H1 (cell line): Measurements from ENCODE around the gene ASTN2. TPM values are rescaled to one million over a fixed set of nuclear protein-coding genes. Genes with fewer than 3 reads are reported as not detected.

Experiments used
- CTCF ChIA-PET: fragments of 300-600 bp; sonication (Branson Sonifier 250); formaldehyde crosslinking; loops from one replicate; lab custom pipeline; 2021; ENCODE audit not compliant: partially characterized antibody; lab: Charles Lee
- POLR2A ChIA-PET: fragments of 300-600 bp; sonication (Branson Sonifier 250); formaldehyde crosslinking; loops from one replicate; lab custom pipeline; 2021; ENCODE audit warnings: inconsistent platforms; ENCODE audit not compliant: partially characterized antibody; lab: Charles Lee
- DNase-seq, 2 experiments: peaks; one replicate each; pipeline versions ENCODE4 v3.0.0 to v3.0.0-alpha.2; 2010 to 2022; ENCODE audit warnings: low spot score in 2 of 2, low read depth in 1 of 2, mixed read lengths in 1 of 2
- FAIRE-seq: peaks from 2 replicates; lab custom pipeline; 2011; peaks lifted over from hg19 to GRCh38; lab: Jason Lieb, UNC
- H2AFZ ChIP-seq: 2 replicates; pipeline ENCODE4 v1.8.1; 2012; ENCODE audit warnings: low read length, inconsistent platforms
- H2AK5ac ChIP-seq: 2 replicates; pipeline ENCODE4 v1.6.1; 2013; ENCODE audit warnings: low read depth, low read length
- H2BK120ac ChIP-seq: replicated peaks from 2 replicates; pipeline ENCODE3; 2013; ENCODE audit warnings: low read depth, low read length, inconsistent platforms
- H2BK12ac ChIP-seq: 2 replicates; pipeline ENCODE4 v1.6.1; 2013; ENCODE audit warnings: low read depth, low read length
- H2BK15ac ChIP-seq: 2 replicates; pipeline ENCODE4 v1.6.1; 2013; ENCODE audit warnings: low read length
- H2BK20ac ChIP-seq: 2 replicates; pipeline ENCODE4 v1.6.1; 2013; ENCODE audit warnings: low read length
- H2BK5ac ChIP-seq: 2 replicates; pipeline ENCODE4 v1.6.1; 2013; ENCODE audit warnings: low read depth, low read length
- H3K14ac ChIP-seq: 2 replicates; pipeline ENCODE4 v1.6.1; 2013; ENCODE audit warnings: inconsistent platforms; ENCODE audit not compliant: insufficient read length
- H3K18ac ChIP-seq: 2 replicates; pipeline ENCODE4 v1.6.1; 2013; ENCODE audit warnings: low read length; ENCODE audit errors: extremely low read depth
- H3K23ac ChIP-seq: 2 replicates; pipeline ENCODE4 v1.6.1; 2013; ENCODE audit warnings: inconsistent platforms; ENCODE audit not compliant: insufficient read length
- H3K23me2 ChIP-seq: 2 replicates; pipeline ENCODE4 v1.6.1; 2013; ENCODE audit warnings: low read depth, low read length
- H3K27ac ChIP-seq: 2 replicates; pipeline ENCODE4 v1.6.1; 2011; ENCODE audit warnings: low read depth, low read length, inconsistent platforms
- H3K27me3 ChIP-seq, 4 experiments: replicated peaks in 1 of 4; 1 replicate in 1 of 4; 2 replicates in 3 of 4; pipeline versions ENCODE4 v1.6.1 to v1.8.1; 2011 to 2013; ENCODE audit warnings: low read length in 3 of 4, mild to moderate bottlenecking in 3 of 4, inconsistent platforms in 2 of 4, mixed read lengths in 2 of 4, moderate library complexity in 1 of 4; ENCODE audit not compliant: control insufficient read depth in 3 of 4, insufficient read depth in 3 of 4; ENCODE audit errors: extremely low read depth in 1 of 4
- H3K36me3 ChIP-seq, 4 experiments: 2 replicates each; pipeline versions ENCODE4 v1.6.1 to v1.8.1; 2011 to 2013; ENCODE audit warnings: mild to moderate bottlenecking in 4 of 4, low read length in 3 of 4, moderate library complexity in 2 of 4, control low read depth in 1 of 4, inconsistent platforms in 1 of 4; ENCODE audit not compliant: insufficient read depth in 4 of 4, control insufficient read depth in 2 of 4
- H3K4ac ChIP-seq: replicated peaks from 2 replicates; pipeline ENCODE3; 2013; ENCODE audit warnings: low read length, low read depth, mixed read lengths, inconsistent platforms; ENCODE audit not compliant: insufficient read length
- H3K4me1 ChIP-seq, 4 experiments: replicated peaks in 1 of 4; 1 replicate in 1 of 4; 2 replicates in 3 of 4; pipeline versions ENCODE4 v1.6.1 to v1.8.1; 2011 to 2013; ENCODE audit warnings: low read length in 3 of 4, inconsistent platforms in 2 of 4, mixed read lengths in 1 of 4; ENCODE audit not compliant: insufficient read depth in 4 of 4, control insufficient read depth in 3 of 4
- H3K4me2 ChIP-seq, 2 experiments: 2 replicates each; pipeline versions ENCODE4 v1.6.1 to v1.8.1; 2011 to 2013; ENCODE audit warnings: low read depth in 2 of 2, low read length in 2 of 2, control low read depth in 1 of 2, inconsistent platforms in 1 of 2, mild to moderate bottlenecking in 1 of 2; ENCODE audit not compliant: insufficient read depth in 1 of 2
- H3K4me3 ChIP-seq, 4 experiments: fragments of 200-600, 300-600 bp in 1 of 4; sonication (generic), shearing (Covaris generic), sonication (Bioruptor Twin) in 1 of 4; 2 replicates each; pipeline versions ENCODE4 v1.5.1 to v1.8.1; 2011 to 2016; ENCODE audit warnings: low read length in 4 of 4, low read depth in 3 of 4, control low read depth in 2 of 4, inconsistent platforms in 2 of 4, mild to moderate bottlenecking in 2 of 4, mixed read lengths in 1 of 4, moderate library complexity in 1 of 4; ENCODE audit not compliant: insufficient read depth in 2 of 4; ENCODE audit errors: extremely low read depth in 1 of 4
- H3K56ac ChIP-seq: replicated peaks from 2 replicates; pipeline ENCODE3; 2013; ENCODE audit warnings: low read depth, mild to moderate bottlenecking, mixed read lengths, low read length, inconsistent platforms; ENCODE audit not compliant: insufficient read length
- H3K79me1 ChIP-seq: 2 replicates; pipeline ENCODE4 v1.6.1; 2013; ENCODE audit warnings: low read depth, low read length, control low read depth
- H3K79me2 ChIP-seq, 2 experiments: 2 replicates each; pipeline versions ENCODE4 v1.6.1 to v1.8.1; 2012 to 2013; ENCODE audit warnings: low read length in 2 of 2, mild to moderate bottlenecking in 2 of 2, inconsistent platforms in 1 of 2; ENCODE audit not compliant: insufficient read depth in 2 of 2, control insufficient read depth in 1 of 2
- H3K9ac ChIP-seq, 4 experiments: replicated peaks in 1 of 4; 1 replicate in 1 of 4; 2 replicates in 3 of 4; pipeline versions ENCODE4 v1.6.1 to v1.8.1; 2011 to 2013; ENCODE audit warnings: low read depth in 3 of 4, low read length in 3 of 4, control low read depth in 2 of 4, mild to moderate bottlenecking in 2 of 4, moderate library complexity in 2 of 4, inconsistent platforms in 1 of 4; ENCODE audit errors: extremely low read depth in 1 of 4
- H3K9me3 ChIP-seq, 2 experiments: 2 replicates each; pipeline versions ENCODE4 v1.6.1 to v1.8.1; 2012 to 2013; ENCODE audit warnings: mild to moderate bottlenecking in 2 of 2, moderate library complexity in 2 of 2, control low read depth in 1 of 2, inconsistent platforms in 1 of 2, low read depth in 1 of 2, low read length in 1 of 2, mixed read lengths in 1 of 2; ENCODE audit not compliant: insufficient read depth in 2 of 2
- H4K20me1 ChIP-seq, 2 experiments: replicated peaks in 1 of 2; 2 replicates each; pipeline versions ENCODE3 to v1.8.1; 2011 to 2013; ENCODE audit warnings: inconsistent platforms in 2 of 2, low read length in 2 of 2, mild to moderate bottlenecking in 1 of 2; ENCODE audit not compliant: insufficient read depth in 2 of 2, control insufficient read depth in 1 of 2
- H4K5ac ChIP-seq: 2 replicates; pipeline ENCODE4 v1.6.1; 2013; ENCODE audit warnings: low read length, low read depth, mixed read lengths, inconsistent platforms; ENCODE audit not compliant: insufficient read length
- H4K8ac ChIP-seq: 2 replicates; pipeline ENCODE4 v1.8.0; 2013; ENCODE audit warnings: mild to moderate bottlenecking, moderate library complexity, low read length, inconsistent platforms; ENCODE audit not compliant: insufficient read depth; ENCODE audit errors: extremely low read depth
- H4K91ac ChIP-seq: replicated peaks from 2 replicates; pipeline ENCODE3; 2013; ENCODE audit warnings: low read length, mixed read lengths, inconsistent platforms; ENCODE audit not compliant: insufficient read length
- BRCA1 ChIP-seq: IDR thresholded peaks from 2 replicates; pipeline ENCODE4 v1.6.1; 2012; ENCODE audit warnings: low read depth, low read length, improper control_type of control experiment
- CHD2 ChIP-seq: IDR thresholded peaks from 2 replicates; pipeline ENCODE4 v1.6.1; 2012; ENCODE audit warnings: low read length, improper control_type of control experiment
- KDM4A ChIP-seq: IDR thresholded peaks from one replicate; pipeline ENCODE4 v1.7.1; 2012; ENCODE audit warnings: low read depth, mild to moderate bottlenecking, moderate library complexity, low read length, inconsistent platforms; ENCODE audit not compliant: severe bottlenecking
- WGBS, 2 experiments: shearing (Covaris generic) in 1 of 2; methylation state at CpG; one replicate each; pipeline versions ENCODE4 v1.1.6 to v1.1.7; 2013 to 2015; ENCODE audit warnings: low lambda C conversion rate in 2 of 2, mixed read lengths in 2 of 2, inconsistent platforms in 1 of 2, low coverage in 1 of 2, missing lambda C conversion rate in 1 of 2; ENCODE audit not compliant: insufficient replicate concordance in 2 of 2, insufficient coverage in 1 of 2, insufficient read length in 1 of 2; ENCODE audit errors: extremely low coverage in 1 of 2, missing lambda C conversion rate in 1 of 2; 5-methylcytosine and 5-hydroxymethylcytosine counted together
- polyA plus RNA-seq, 7 experiments: library from polyadenylated mRNA; depleted of rRNA in 3 of 7; stranded (reverse) in 5 of 7; unstranded in 2 of 7; fragments of >200 nt in 5 of 7; fragments of 200-250 nt in 2 of 7; gene quantifications; 1 replicate in 5 of 7; 2 replicates in 1 of 7; 4 replicates in 1 of 7; pipeline versions ENCODE4 v1.2.1 to v1.2.3, GENCODE V29; 2011 to 2013; ENCODE audit warnings: missing spikeins in 2 of 7, mixed read lengths in 2 of 7
- total RNA-seq: library from RNA; stranded (reverse); fragmentation: NEBNext Ultra II Directional; extraction: Animal tissue kit (Norgen Biotek cat#: 25700); gene quantifications from 2 replicates; pipeline ENCODE4 v1.2.1, GENCODE V29; 2021
- TF ChIP-seq, protein P1 (sequence below): IDR thresholded peaks from 2 replicates; pipeline ENCODE4 v1.6.1; 2012; ENCODE audit warnings: inconsistent platforms

ASTN2 gene
- total and polyA plus RNA-seq, 2 of the 8 experiments (the other 6 are each of a cell fraction or from before 2014, with no cell fraction given): 8.2 to 13.7 TPM

DNA sequence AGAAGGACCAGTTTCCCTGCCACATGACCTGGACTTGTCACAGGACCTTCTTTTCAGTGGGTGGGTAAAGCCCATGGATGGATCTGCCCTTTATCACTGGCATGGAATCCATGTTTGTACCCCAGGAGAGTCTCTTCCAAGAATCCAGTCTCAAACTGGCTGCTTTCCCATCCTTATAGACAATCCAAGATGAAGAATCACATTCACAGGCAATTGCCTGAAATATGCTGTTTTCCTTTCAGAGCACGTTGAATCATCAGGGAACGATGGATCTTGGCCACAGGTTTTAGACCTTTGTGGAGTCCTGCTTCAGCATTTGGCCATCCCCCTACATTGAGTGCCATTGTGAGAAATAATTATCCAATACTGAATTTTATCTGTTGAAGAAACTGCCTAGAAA, 319.8 kb downstream of the ASTN2 start:
- Histone ChIP-seq H2BK120ac (no peak overlapping the region), H3K9ac (no peak overlapping the region), H2BK12ac (peak overlapping the region; percentile 62; the same call in 1 of the 2 replicates), H3K18ac (no peak overlapping the region), H4K8ac (no peak overlapping the region), H3K79me1 (no peaks in the 10 kb centered on the region), H2AK5ac (no peak overlapping the region), H4K20me1 (no peaks in the 10 kb centered on the region), H3K14ac (no peak overlapping the region), H2AFZ (no peak overlapping the region), H4K5ac (no peak overlapping the region), H3K4me3 (no peak overlapping the region), H3K27me3 (no peaks in the 10 kb centered on the region), H3K23ac (no peak overlapping the region), H4K91ac (peak overlapping the region; percentile 25), H3K36me3 (no peaks in the 10 kb centered on the region), H2BK15ac (peak overlapping the region; percentile 97; the same call in 1 of the 2 replicates), H3K79me2 (no peaks in the 10 kb centered on the region), H3K4ac (no peak overlapping the region), H3K4me2 (no peak overlapping the region), H3K4me1 (peaks cover 6 to 31% (median 21%) of the 10 kb centered on the region in 4 experiments), H3K27ac (no peak overlapping the region), H3K56ac (no peak overlapping the region), H2BK20ac (peak overlapping the region; percentile 23; the same call in 1 of the 2 replicates), H3K23me2 (no peaks in the 10 kb centered on the region; the same call in 1 of the 2 replicates), H3K9me3 (no peaks in the 10 kb centered on the region), H2BK5ac (no peak overlapping the region)
- DNase-seq: no peak
- POLR2A ChIA-PET: no interaction called here
- CTCF ChIA-PET: interaction anchor here (1.1 to 2.1 kb wide), 5 partner anchors 10 to 528 kb away, joined by 3 to 8 read pairs (median 4); no protein-coding TSS in a partner anchor
- FAIRE-seq: no peak
- WGBS, 2 experiments: 90% methylated on average over 2 of the region's 2 CpGs; no CpG with 5 or more reads in 1 of the 2 experiments
- TF ChIP-seq BRCA1: no peak
- TF ChIP-seq, protein P1, sequence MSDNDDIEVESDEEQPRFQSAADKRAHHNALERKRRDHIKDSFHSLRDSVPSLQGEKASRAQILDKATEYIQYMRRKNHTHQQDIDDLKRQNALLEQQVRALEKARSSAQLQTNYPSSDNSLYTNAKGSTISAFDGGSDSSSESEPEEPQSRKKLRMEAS: no peak
- TF ChIP-seq KDM4A: no peak
- no peak for TF ChIP-seq CHD2
